ENCODE data around the gene ARHGDIG.

ARHGDIG gene

GRCh38 chr16:252366-253337 lies 27.7 kb upstream of the ARHGDIG start:
- H2AFZ ChIP-seq (ENCODE audit: low read length): no peak overlapping the region
- DNase-seq: no peak

GRCh38 chr16:253833-254232 lies 26.6 kb upstream of the ARHGDIG start:
- Histone ChIP-seq H3K4me2 (ENCODE audit: low read depth, low read length) (no peak overlapping the region), H3K27me3 (replicated peaks; ENCODE audit: insufficient read depth, low read length) (no peaks in the 10 kb centered on the region), H2AFZ (ENCODE audit: low read length) (no peak overlapping the region), H3F3A (ENCODE audit: insufficient read depth, low read length) (no peaks in the 10 kb centered on the region), H3K9me3 (replicated peaks; ENCODE audit: insufficient read depth, low read length) (no peaks in the 10 kb centered on the region), H4K20me1 (ENCODE audit: insufficient read depth, low read length) (no peaks in the 10 kb centered on the region), H3K9me2 (replicated peaks; ENCODE audit: insufficient read depth, low read length) (no peaks in the 10 kb centered on the region), H3K79me2 (ENCODE audit: low read length) (no peaks in the 10 kb centered on the region), H3K9ac (ENCODE audit: low read length) (no peak overlapping the region), H3K27ac (ENCODE audit: low read length) (no peak overlapping the region), H3K4me3 (ENCODE audit: low read length) (no peak overlapping the region), H3K36me3 (replicated peaks; ENCODE audit: insufficient read depth, low read length) (no peaks in the 10 kb centered on the region), H3K4me1 (ENCODE audit: low read length) (no peaks in the 10 kb centered on the region)
- DNase-seq: no peak
- no peak for TF ChIP-seq EZH2 (optimal IDR thresholded peaks at IDR 0.05; ENCODE audit: low read depth, low read length)
- TF ChIP-seq EZH2phosphoT487 (IDR thresholded peaks at IDR 0.05; ENCODE audit: low read length): no peak
- TF ChIP-seq CTCF (IDR thresholded peaks at IDR 0.05; ENCODE audit: low read length): no peak

More at GRCh38 chr16:252366-253337, 27.7 kb upstream of the ARHGDIG start:
- H3K9me2 ChIP-seq (replicated peaks; ENCODE audit: insufficient read depth, low read length): no peaks in the 10 kb centered on the region
- H3K4me2 ChIP-seq (ENCODE audit: low read depth, low read length): no peak overlapping the region
- H3K4me1 ChIP-seq (ENCODE audit: low read length): no peaks in the 10 kb centered on the region
- no peak overlapping the region for H3K27ac ChIP-seq (ENCODE audit: low read length)
- no peaks in the 10 kb centered on the region for H3F3A ChIP-seq (ENCODE audit: insufficient read depth, low read length)
- no peaks in the 10 kb centered on the region for H3K9me3 ChIP-seq (replicated peaks; ENCODE audit: insufficient read depth, low read length)
- H3K79me2 ChIP-seq (ENCODE audit: low read length): no peaks in the 10 kb centered on the region
- TF ChIP-seq CTCF (IDR thresholded peaks at IDR 0.05; ENCODE audit: low read length) (no peak), EZH2 (optimal IDR thresholded peaks at IDR 0.05; ENCODE audit: low read depth, low read length) (no peak), EZH2phosphoT487 (IDR thresholded peaks at IDR 0.05; ENCODE audit: low read length) (no peak)
- no peaks in the 10 kb centered on the region for H4K20me1 ChIP-seq (ENCODE audit: insufficient read depth, low read length)
- no peak overlapping the region for H3K9ac ChIP-seq (ENCODE audit: low read length)
- no peaks in the 10 kb centered on the region for H3K27me3 ChIP-seq (replicated peaks; ENCODE audit: insufficient read depth, low read length)
- H3K4me3 ChIP-seq (ENCODE audit: low read length): no peak overlapping the region
- H3K36me3 ChIP-seq (replicated peaks; ENCODE audit: insufficient read depth, low read length): no peaks in the 10 kb centered on the region

- no peak overlapping the region for H3K4me2 ChIP-seq (ENCODE audit: low read depth, low read length)
- H3K36me3 ChIP-seq (replicated peaks; ENCODE audit: insufficient read depth, low read length): no peaks in the 10 kb centered on the region
- DNase-seq: no peak
- no peaks in the 10 kb centered on the region for H3K4me1 ChIP-seq (ENCODE audit: low read length)
- no peak overlapping the region for H3K4me3 ChIP-seq (ENCODE audit: low read length)
- no peak for TF ChIP-seq EZH2 (optimal IDR thresholded peaks at IDR 0.05; ENCODE audit: low read depth, low read length)
- TF ChIP-seq EZH2phosphoT487 (IDR thresholded peaks at IDR 0.05; ENCODE audit: low read length): no peak
- no peak for TF ChIP-seq CTCF (IDR thresholded peaks at IDR 0.05; ENCODE audit: low read length)
- H3K9me3 ChIP-seq (replicated peaks; ENCODE audit: insufficient read depth, low read length): no peaks in the 10 kb centered on the region
- H3K27ac ChIP-seq (ENCODE audit: low read length): no peak overlapping the region
- H3K79me2 ChIP-seq (ENCODE audit: low read length): no peaks in the 10 kb centered on the region
- no peaks in the 10 kb centered on the region for H4K20me1 ChIP-seq (ENCODE audit: insufficient read depth, low read length)
- no peaks in the 10 kb centered on the region for H3F3A ChIP-seq (ENCODE audit: insufficient read depth, low read length)
- no peaks in the 10 kb centered on the region for H3K27me3 ChIP-seq (replicated peaks; ENCODE audit: insufficient read depth, low read length)
- H3K9me2 ChIP-seq (replicated peaks; ENCODE audit: insufficient read depth, low read length): no peaks in the 10 kb centered on the region
- H2AFZ ChIP-seq (ENCODE audit: low read length): no peak overlapping the region
- H3K9ac ChIP-seq (ENCODE audit: low read length): no peak overlapping the region
Observed at GRCh38 chr16:254461-254860, 25.9 kb upstream of the ARHGDIG start.

All from MM.1S (cell line).